ENCODE measurements around the gene CD180. TPM values are rescaled to one million over a fixed set of nuclear protein-coding genes. Genes with fewer than 3 reads are reported as not detected.

Gene CD180
- total RNA-seq, 2 experiments from 2014 or later = 0.08 TPM; not detected in 1

DNA sequence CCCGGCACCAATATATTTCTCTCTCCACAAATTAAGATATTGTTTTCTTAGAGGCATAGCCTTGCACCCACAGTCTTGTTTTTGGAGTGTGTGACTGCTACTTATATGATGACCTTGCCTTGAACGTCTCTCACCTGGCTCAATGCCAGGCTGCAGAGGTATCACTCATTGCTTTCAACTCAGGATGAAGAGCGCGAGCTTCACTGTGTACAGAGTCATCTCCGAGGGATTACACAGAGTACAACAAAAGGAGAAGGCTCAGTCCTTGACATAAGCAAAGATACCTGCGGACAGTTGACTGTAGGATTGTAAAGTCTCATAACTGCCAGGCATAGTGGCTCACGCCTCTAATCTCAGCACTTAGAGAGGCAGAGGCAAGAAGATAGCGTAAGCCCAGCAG, 53.8 kb downstream of the CD180 start:
- POLR2A ChIA-PET = no interaction called here
- no peak overlapping the region for H3K4me3 ChIP-seq (ENCODE audit: low read length)
- CTCF ChIA-PET = no interaction called here
- Mint-ChIP-seq H3K27ac (no peak overlapping the region), H3K27me3 (no peaks in the 10 kb centered on the region), H3K9me3 (no peaks in the 10 kb centered on the region), H3K36me3 (ENCODE audit: low read depth) (peaks cover 88% of the 10 kb centered on the region), H3K4me1 (ENCODE audit: low read depth) (no peaks in the 10 kb centered on the region), H3K4me3 (no peak overlapping the region)
- H3K9me3 ChIP-seq (ENCODE audit: control insufficient read depth in 1 of 2, insufficient read depth in 1 of 2, low read length in 2 of 2) = no peaks in the 10 kb centered on the region
- no peak overlapping the region for H3K27ac ChIP-seq (ENCODE audit: low read depth in 1 of 2, low read length in 2 of 2)
- ATAC-seq (ENCODE audit: poor library complexity) (no peak), DNase-seq (no peak)
- H3K4me1 ChIP-seq (ENCODE audit: insufficient read depth, low read length) = no peaks in the 10 kb centered on the region
- TF ChIP-seq, protein P1, sequence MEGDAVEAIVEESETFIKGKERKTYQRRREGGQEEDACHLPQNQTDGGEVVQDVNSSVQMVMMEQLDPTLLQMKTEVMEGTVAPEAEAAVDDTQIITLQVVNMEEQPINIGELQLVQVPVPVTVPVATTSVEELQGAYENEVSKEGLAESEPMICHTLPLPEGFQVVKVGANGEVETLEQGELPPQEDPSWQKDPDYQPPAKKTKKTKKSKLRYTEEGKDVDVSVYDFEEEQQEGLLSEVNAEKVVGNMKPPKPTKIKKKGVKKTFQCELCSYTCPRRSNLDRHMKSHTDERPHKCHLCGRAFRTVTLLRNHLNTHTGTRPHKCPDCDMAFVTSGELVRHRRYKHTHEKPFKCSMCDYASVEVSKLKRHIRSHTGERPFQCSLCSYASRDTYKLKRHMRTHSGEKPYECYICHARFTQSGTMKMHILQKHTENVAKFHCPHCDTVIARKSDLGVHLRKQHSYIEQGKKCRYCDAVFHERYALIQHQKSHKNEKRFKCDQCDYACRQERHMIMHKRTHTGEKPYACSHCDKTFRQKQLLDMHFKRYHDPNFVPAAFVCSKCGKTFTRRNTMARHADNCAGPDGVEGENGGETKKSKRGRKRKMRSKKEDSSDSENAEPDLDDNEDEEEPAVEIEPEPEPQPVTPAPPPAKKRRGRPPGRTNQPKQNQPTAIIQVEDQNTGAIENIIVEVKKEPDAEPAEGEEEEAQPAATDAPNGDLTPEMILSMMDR (IDR thresholded peaks at IDR 0.05) = no peak
- peaks cover 73% of the 10 kb centered on the region for H3K36me3 ChIP-seq (ENCODE audit: insufficient read depth, low read length)
- intact Hi-C loops (cut with DNase I, micrococcal nuclease) = no loop called here
- H3K27me3 ChIP-seq (ENCODE audit: control insufficient read depth in 1 of 2, insufficient read depth in 2 of 2, low read length in 2 of 2) = no peaks in the 10 kb centered on the region

DNA sequence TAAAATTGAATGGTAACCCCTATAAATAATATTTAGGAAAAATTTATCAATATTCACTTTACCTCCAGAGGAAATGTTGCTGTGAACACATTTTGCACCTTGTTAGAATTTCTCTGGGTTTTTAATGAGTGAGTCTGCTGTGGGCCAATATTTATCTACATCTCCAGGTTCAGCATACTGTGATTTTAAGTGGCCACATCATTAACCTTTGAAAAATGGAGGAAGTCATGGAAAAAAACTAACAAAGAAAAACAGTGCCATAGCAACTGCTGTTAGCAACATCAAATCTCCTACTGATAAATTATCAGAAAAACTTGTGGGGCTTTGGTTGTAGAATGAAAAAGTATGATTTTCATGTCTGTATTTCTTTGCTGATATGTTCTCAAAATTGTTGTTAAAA, 55.0 kb downstream of the CD180 start:
- no peak overlapping the region for H3K4me3 Mint-ChIP-seq
- intact Hi-C loops (cut with DNase I, micrococcal nuclease) = no loop called here
- Histone ChIP-seq H3K27ac (ENCODE audit: low read depth in 1 of 2, low read length in 2 of 2) (no peak overlapping the region), H3K9me3 (ENCODE audit: control insufficient read depth in 1 of 2, insufficient read depth in 1 of 2, low read length in 2 of 2) (no peaks in the 10 kb centered on the region), H3K4me3 (ENCODE audit: low read length) (no peak overlapping the region), H3K4me1 (ENCODE audit: insufficient read depth, low read length) (no peaks in the 10 kb centered on the region), H3K36me3 (ENCODE audit: insufficient read depth, low read length) (peaks cover 68% of the 10 kb centered on the region), H3K27me3 (ENCODE audit: control insufficient read depth in 1 of 2, insufficient read depth in 2 of 2, low read length in 2 of 2) (no peaks in the 10 kb centered on the region)
- H3K27ac Mint-ChIP-seq = no peak overlapping the region
- DNase-seq (no peak), ATAC-seq (ENCODE audit: poor library complexity) (no peak)
- ChIA-PET POLR2A (no interaction called here), CTCF (no interaction called here)
- H3K9me3 Mint-ChIP-seq = no peaks in the 10 kb centered on the region
- no peaks in the 10 kb centered on the region for H3K27me3 Mint-ChIP-seq
- H3K4me1 Mint-ChIP-seq (ENCODE audit: low read depth) = no peaks in the 10 kb centered on the region
- TF ChIP-seq, protein P1 (IDR thresholded peaks at IDR 0.05) = no peak
- peaks cover 88% of the 10 kb centered on the region for H3K36me3 Mint-ChIP-seq (ENCODE audit: low read depth)

DNA sequence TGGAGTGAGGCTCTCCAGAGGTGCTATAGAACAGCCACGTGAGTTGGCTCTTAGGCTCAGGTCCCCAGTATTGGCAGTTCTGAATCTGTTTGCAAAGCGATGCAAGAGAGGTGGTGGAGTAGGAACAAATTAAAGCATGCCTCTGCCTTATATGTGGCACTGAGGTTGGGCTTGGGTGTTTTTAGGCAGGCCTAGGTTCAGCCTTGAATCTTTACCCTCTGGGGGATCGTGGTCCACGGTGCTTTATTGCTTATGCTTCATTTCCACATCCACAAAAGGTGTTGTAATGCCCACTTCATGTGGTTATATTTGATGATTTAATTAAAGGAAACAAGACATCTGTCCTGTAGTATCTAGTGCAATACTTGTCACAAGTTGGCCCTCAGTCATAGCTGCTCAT, 56.2 kb downstream of the CD180 start:
- no peaks in the 10 kb centered on the region for H3K27me3 Mint-ChIP-seq
- H3K9me3 Mint-ChIP-seq = no peaks in the 10 kb centered on the region
- intact Hi-C loops (cut with DNase I, micrococcal nuclease) = no loop called here
- H3K4me3 ChIP-seq (ENCODE audit: low read length) = no peak overlapping the region
- TF ChIP-seq, protein P1 (IDR thresholded peaks at IDR 0.05) = no peak
- H3K27me3 ChIP-seq (ENCODE audit: control insufficient read depth in 1 of 2, insufficient read depth in 2 of 2, low read length in 2 of 2) = no peaks in the 10 kb centered on the region
- peaks cover 88% of the 10 kb centered on the region for H3K36me3 Mint-ChIP-seq (ENCODE audit: low read depth)
- ChIA-PET POLR2A (no interaction called here), CTCF (no interaction called here)
- H3K4me1 Mint-ChIP-seq (ENCODE audit: low read depth) = no peaks in the 10 kb centered on the region
- H3K9me3 ChIP-seq (ENCODE audit: control insufficient read depth in 1 of 2, insufficient read depth in 1 of 2, low read length in 2 of 2) = no peaks in the 10 kb centered on the region
- DNase-seq (no peak), ATAC-seq (ENCODE audit: poor library complexity) (no peak)
- H3K4me3 Mint-ChIP-seq = no peak overlapping the region
- H3K4me1 ChIP-seq (ENCODE audit: insufficient read depth, low read length) = no peaks in the 10 kb centered on the region
- peaks cover 67% of the 10 kb centered on the region for H3K36me3 ChIP-seq (ENCODE audit: insufficient read depth, low read length)
- H3K27ac ChIP-seq (ENCODE audit: low read depth in 1 of 2, low read length in 2 of 2) = no peak overlapping the region
- H3K27ac Mint-ChIP-seq = no peak overlapping the region

Data from CD4-positive, alpha-beta T cell (primary cell).